A549 (cell line): ENCODE results near the gene HAX1. TPM values are rescaled to one million over a fixed set of nuclear protein-coding genes. Genes with fewer than 3 reads are reported as not detected.

Source experiments
- ATAC-seq, 2 experiments: fragments of 200-7000 bp in 1 of 2; fragments of >200 bp in 1 of 2; cut with Nextera tagmentation in 1 of 2; cut with Tn5 transposase in 1 of 2; 3 replicates each; pipeline versions ENCODE4 v1.8.0 to v1.9.1; 2018 to 2020; ENCODE audit warnings: mild to moderate bottlenecking in 1 of 2, moderate library complexity in 1 of 2
- CTCF ChIA-PET: fragments of 300-600 bp; sonication (Branson Sonifier 250); formaldehyde crosslinking; extraction: SDS; loops from one replicate; lab custom pipeline; 2021; ENCODE audit warnings: antibody characterized with exemption, inconsistent platforms; lab: Yijun Ruan, JAX
- POLR2A ChIA-PET: fragments of 350-600 bp; formaldehyde crosslinking; extraction: SDS; loops from one replicate; lab custom pipeline; 2021; ENCODE audit warnings: antibody characterized with exemption, inconsistent platforms; lab: Yijun Ruan, JAX
- DNase-seq, 2 experiments: peaks; one replicate each; pipeline versions ENCODE4 v3.0.0 to v3.0.0-alpha.2; 2011 to 2016; ENCODE audit warnings: low read depth in 1 of 2, low spot score in 1 of 2
- FAIRE-seq: peaks from 2 replicates; lab custom pipeline; 2011; peaks lifted over from hg19 to GRCh38; lab: Jason Lieb, UNC
- H3K27ac ChIP-seq, 2 experiments: fragments of >200 bp; sonication (Bioruptor Twin); formaldehyde crosslinking; 3 replicates each; pipeline ENCODE4 v1.5.1; 2016 to 2017
- H3K4me1 ChIP-seq: fragments of >200 bp; sonication (Bioruptor Twin); formaldehyde crosslinking; 3 replicates; pipeline ENCODE4 v1.6.1; 2016
- H3K4me2 ChIP-seq: fragments of >200 bp; sonication (Bioruptor Twin); formaldehyde crosslinking; 3 replicates; pipeline ENCODE4 v1.6.1; 2016
- H3K4me3 ChIP-seq: fragments of >200 bp; sonication (Bioruptor Twin); formaldehyde crosslinking; 3 replicates; pipeline ENCODE4 v1.5.1; 2016
- H3K9me3 ChIP-seq: fragments of >200 bp; sonication (Bioruptor Twin); formaldehyde crosslinking; 3 replicates; pipeline ENCODE4 v1.6.1; 2016
- CBX2 ChIP-seq: fragments of 200-600 bp; sonication (generic); IDR thresholded peaks from 2 replicates; pipeline ENCODE4 v1.6.1; 2016; ENCODE audit warnings: low read depth, mild to moderate bottlenecking, borderline replicate concordance
- CBX8 ChIP-seq: fragments of 200-600 bp; sonication (generic); IDR thresholded peaks from 2 replicates; pipeline ENCODE4 v1.6.1; 2016
- CHD4 ChIP-seq: fragments of 200-600 bp; sonication (generic); IDR thresholded peaks from 2 replicates; pipeline ENCODE4 v1.6.1; 2016; ENCODE audit warnings: antibody characterized with exemption, mild to moderate bottlenecking, borderline replicate concordance
- EP300 ChIP-seq, 2 experiments: fragments of >200 bp; sonication (Bioruptor Twin); formaldehyde crosslinking; IDR thresholded peaks; 2 replicates in 1 of 2; 3 replicates in 1 of 2; pipeline ENCODE4 v1.6.1; 2016 to 2017
- ESRRA ChIP-seq: fragments of 150-350 bp; IDR thresholded peaks from 2 replicates; pipeline ENCODE4 v1.6.1; 2014; ENCODE audit warnings: mild to moderate bottlenecking, low read length, borderline replicate concordance
- FOSB ChIP-seq: fragments of 250-450 bp; sonication (Bioruptor Pico); IDR thresholded peaks from 2 replicates; pipeline ENCODE4 v1.5.0; 2020; ENCODE audit warnings: mild to moderate bottlenecking, moderate library complexity
- HES2 ChIP-seq: fragments of >200 bp; sonication (Bioruptor Twin); formaldehyde crosslinking; IDR thresholded peaks from 2 replicates; pipeline ENCODE4 v1.6.1; 2016
- HMGXB4 ChIP-seq: fragments of 250-450 bp; sonication (Bioruptor Pico); IDR thresholded peaks from 2 replicates; pipeline ENCODE4 v1.5.0; 2021; ENCODE audit warnings: mild to moderate bottlenecking, moderate library complexity, borderline replicate concordance
- HOXB13 ChIP-seq: fragments of 250-450 bp; sonication (Bioruptor Pico); IDR thresholded peaks from 2 replicates; pipeline ENCODE4 v1.5.0; 2020; ENCODE audit warnings: low read depth, mild to moderate bottlenecking, moderate library complexity
- JUNB ChIP-seq: fragments of >200 bp; sonication (Bioruptor Twin); formaldehyde crosslinking; IDR thresholded peaks from 2 replicates; pipeline ENCODE4 v1.6.1; 2016
- NR3C1 ChIP-seq: fragments of >200 bp; sonication (Bioruptor Twin); formaldehyde crosslinking; IDR thresholded peaks from 3 replicates; pipeline ENCODE4 v1.6.1; 2017
- RAD21 ChIP-seq, 2 experiments: fragments of >200 bp in 1 of 2; sonication (Bioruptor Twin) in 1 of 2; formaldehyde crosslinking in 1 of 2; IDR thresholded peaks in 1 of 2; conservative IDR thresholded peaks in 1 of 2; 2 replicates in 1 of 2; 3 replicates in 1 of 2; pipeline ENCODE4 v1.6.1; 2012 to 2018; ENCODE audit warnings: inconsistent platforms in 1 of 2
- REST ChIP-seq: fragments of 200-600 bp; sonication (generic); IDR thresholded peaks from 2 replicates; pipeline ENCODE4 v1.6.1; 2016; ENCODE audit warnings: antibody characterized with exemption, mild to moderate bottlenecking, moderate library complexity
- SREBF2 ChIP-seq: fragments of 450-650 bp; IDR thresholded peaks from 2 replicates; pipeline ENCODE4 v1.6.1; 2014; ENCODE audit warnings: mild to moderate bottlenecking, moderate library complexity
- TFCP2L1 ChIP-seq: fragments of 250-450 bp; sonication (Bioruptor Pico); IDR thresholded peaks from 2 replicates; pipeline ENCODE4 v1.5.0; 2021; ENCODE audit warnings: mild to moderate bottlenecking
- TP53 ChIP-seq: fragments of 250-450 bp; sonication (Bioruptor Pico); IDR thresholded peaks from 2 replicates; pipeline ENCODE4 v1.5.0; 2021; ENCODE audit warnings: mild to moderate bottlenecking, moderate library complexity
- ZC3H11A ChIP-seq: fragments of 450-650 bp; IDR thresholded peaks from 2 replicates; pipeline ENCODE4 v1.6.1; 2014; ENCODE audit warnings: antibody characterized with exemption, mild to moderate bottlenecking
- ZFP36 ChIP-seq: fragments of 450-650 bp; IDR thresholded peaks from 2 replicates; pipeline ENCODE4 v1.6.1; 2014; ENCODE audit warnings: borderline replicate concordance; ENCODE audit not compliant: partially characterized antibody
- ZNF302 ChIP-seq: fragments of 250-450 bp; sonication (Bioruptor Pico); IDR thresholded peaks from 2 replicates; pipeline ENCODE4 v1.9.0; 2021; ENCODE audit warnings: inconsistent platforms, mild to moderate bottlenecking, moderate library complexity
- WGBS: methylation state at CpG from one replicate; pipeline ENCODE4 v1.1.6; 2017; ENCODE audit errors: missing lambda C conversion rate; 5-methylcytosine and 5-hydroxymethylcytosine counted together
- polyA plus RNA-seq, 4 experiments: library from polyadenylated mRNA; depleted of rRNA in 3 of 4; stranded (reverse); fragments of >200 nt; fragmentation: RNase III in 1 of 4; extraction: RNeasy Plus Mini Kit Qiagen cat#74134 plus additional on column Dnase treatment in 1 of 4; gene quantifications; 2 replicates in 3 of 4; 3 replicates in 1 of 4; pipeline ENCODE4 v1.2.3, GENCODE V29; 2011 to 2017
- TF ChIP-seq, protein P1 (sequence below): IDR thresholded peaks from 2 replicates; pipeline ENCODE4 v1.6.1; 2012

Gene HAX1
- polyA plus RNA-seq, 2 of the 4 experiments (the other 2 are of a cell fraction) = 78.4 to 123 TPM

- DNase-seq (no peak), FAIRE-seq (no peak), ATAC-seq (no peak)
- 97% methylated on average over 2 of the region's 2 CpGs for WGBS
- Histone ChIP-seq H3K4me1 (no peaks in the 10 kb centered on the region), H3K4me2 (no peak overlapping the region), H3K4me3 (no peak overlapping the region), H3K27ac (no peak overlapping the region), H3K9me3 (no peaks in the 10 kb centered on the region)
- ChIA-PET CTCF (interaction anchor here (0.5 to 4.3 kb wide), 8 partner anchors 9 to 681 kb away, joined by 3 to 20 read pairs (median 6); partner anchors contain the start of gene HAX1), POLR2A (no interaction called here)
- TF ChIP-seq, protein P1, sequence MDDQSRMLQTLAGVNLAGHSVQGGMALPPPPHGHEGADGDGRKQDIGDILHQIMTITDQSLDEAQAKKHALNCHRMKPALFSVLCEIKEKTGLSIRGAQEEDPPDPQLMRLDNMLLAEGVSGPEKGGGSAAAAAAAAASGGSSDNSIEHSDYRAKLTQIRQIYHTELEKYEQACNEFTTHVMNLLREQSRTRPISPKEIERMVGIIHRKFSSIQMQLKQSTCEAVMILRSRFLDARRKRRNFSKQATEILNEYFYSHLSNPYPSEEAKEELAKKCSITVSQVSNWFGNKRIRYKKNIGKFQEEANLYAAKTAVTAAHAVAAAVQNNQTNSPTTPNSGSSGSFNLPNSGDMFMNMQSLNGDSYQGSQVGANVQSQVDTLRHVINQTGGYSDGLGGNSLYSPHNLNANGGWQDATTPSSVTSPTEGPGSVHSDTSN = no peak
- TF ChIP-seq EP300 (IDR thresholded peaks at IDR 0.05) = no peak
- no peak for TF ChIP-seq HOXB13
- TF ChIP-seq HES2 = no peak
These were observed 13.6 kb upstream of the HAX1 start for GRCh38 chr1:154258784-154259183.

GRCh38 chr1:154260127-154260526 lies 12.3 kb upstream of the HAX1 start:
- Histone ChIP-seq H3K4me2 (no peak overlapping the region), H3K4me1 (no peaks in the 10 kb centered on the region), H3K27ac (no peak overlapping the region), H3K4me3 (no peak overlapping the region), H3K9me3 (no peaks in the 10 kb centered on the region)
- ChIA-PET POLR2A (no interaction called here), CTCF (interaction anchor here (2.2 to 3.2 kb wide), 2 partner anchors 11 to 12 kb away, joined by 8 to 20 read pairs; partner anchors contain the start of gene HAX1)
- no peak for DNase-seq
- FAIRE-seq = no peak
- 94% methylated on average over 1 of the region's 1 CpG for WGBS
- ATAC-seq = no peak
- TF ChIP-seq CHD4 = no peak
- TF ChIP-seq HMGXB4 (CRISPR knock-in tag) = no peak
- no peak for TF ChIP-seq ZFP36
- no peak for TF ChIP-seq RAD21 (conservative IDR thresholded peaks at IDR 0.05 in 1 of 2, IDR thresholded peaks at IDR 0.05 in 1 of 2)
- TF ChIP-seq TP53 (CRISPR knock-in tag) = no peak
- no peak for TF ChIP-seq ZNF302
- no peak for TF ChIP-seq CBX8
- TF ChIP-seq CBX2 = no peak
- no peak for TF ChIP-seq JUNB
- no peak for TF ChIP-seq REST
- no peak for TF ChIP-seq TFCP2L1
- TF ChIP-seq ZC3H11A = no peak
- TF ChIP-seq NR3C1 = no peak
- no peak for TF ChIP-seq ESRRA
- TF ChIP-seq FOSB (CRISPR knock-in tag) = no peak
- TF ChIP-seq SREBF2 = no peak
